Stomach (tissue), 9 donors: Measurements from ENCODE around the gene RSL1D1. TPM values are rescaled to one million over a fixed set of nuclear protein-coding genes. Genes with fewer than 3 reads are reported as not detected.

Source experiments
- DNase-seq, 2 donors: peaks; one replicate each; pipeline versions ENCODE4 v3.0.0 to v3.0.0-alpha.2; 2013 to 2019
- H3K27ac ChIP-seq, 5 donors: fragments of 200-600 bp in 4 of 5; sonication (generic) in 4 of 5; one replicate each; pipeline ENCODE4 v1.5.1; 2013 to 2019; ENCODE audit warnings: mild to moderate bottlenecking in 1 of 5, moderate library complexity in 1 of 5
- H3K27me3 ChIP-seq, 3 donors: fragments of 200-600 bp; sonication (generic); one replicate each; pipeline ENCODE4 v1.5.1; 2017 to 2019; ENCODE audit warnings: mixed run types in 1 of 3
- H3K36me3 ChIP-seq, 4 donors: fragments of 200-600 bp; sonication (generic); 1 replicate in 3 of 4; 2 replicates in 1 of 4; pipeline ENCODE4 v1.5.1; 2016 to 2019
- H3K4me1 ChIP-seq, 4 donors: fragments of 200-600 bp; sonication (generic); one replicate each; pipeline ENCODE4 v1.5.1; 2016 to 2019
- H3K4me3 ChIP-seq, 4 donors: fragments of 200-600 bp; sonication (generic) in 3 of 4; one replicate each; pipeline ENCODE4 v1.5.1; 2016 to 2019; ENCODE audit warnings: mild to moderate bottlenecking in 1 of 4
- H3K9me3 ChIP-seq, 4 donors: fragments of 200-600 bp; sonication (generic); one replicate each; pipeline ENCODE4 v1.5.1; 2016 to 2019
- CTCF ChIP-seq, 7 experiments: fragments of 450-650 bp in 4 of 7; fragments of 200-600 bp in 3 of 7; sonication (generic) in 3 of 7; IDR thresholded peaks; one replicate each; pipeline ENCODE4 v1.5.1; 2016 to 2019; ENCODE audit warnings: antibody characterized with exemption in 7 of 7, control low read depth in 2 of 7, mild to moderate bottlenecking in 1 of 7
- EP300 ChIP-seq: sonication (generic); formaldehyde crosslinking; IDR thresholded peaks from one replicate; pipeline ENCODE4 v1.6.1; 2017; ENCODE audit warnings: antibody characterized with exemption
- POLR2A ChIP-seq, 4 donors: fragments of 450-650 bp; IDR thresholded peaks; one replicate each; pipeline ENCODE4 v1.6.1; 2016; ENCODE audit warnings: antibody characterized with exemption in 4 of 4, control low read depth in 2 of 4, mild to moderate bottlenecking in 1 of 4, moderate library complexity in 1 of 4
- POLR2AphosphoS5 ChIP-seq, 3 donors: sonication (generic); formaldehyde crosslinking; IDR thresholded peaks; one replicate each; pipeline ENCODE4 v1.6.1; 2016; ENCODE audit warnings: antibody characterized with exemption in 3 of 3
- WGBS, 5 donors: extraction: QIAGEN DNeasy Blood & Tissue Kit in 3 of 5; methylation state at CpG; one replicate each; pipeline versions ENCODE4 v1.1.5 to v1.1.7; 2013 to 2018; 5-methylcytosine and 5-hydroxymethylcytosine counted together
- intact Hi-C: fragments of 100-400 bp; cut with DNase I; formaldehyde crosslinking; loops from one replicate; pipeline ENCODE4 v1.15.1; 2023; ENCODE audit warnings: low total_unique reads
- polyA plus RNA-seq, 3 donors: library from polyadenylated mRNA; stranded (reverse); fragments of 200-250 nt; gene quantifications; one replicate each; pipeline ENCODE4 v1.2.3, GENCODE V29; 2013
- total RNA-seq, 5 donors: library from RNA; depleted of rRNA; stranded (reverse); fragments of >200 nt; gene quantifications; one replicate each; pipeline versions ENCODE4 v1.1.0 to v1.2.3, GENCODE V29; 2014 to 2016
- donor health status: healthy with polysubstance abuse.
- donor health status: Bipolar disorder and iron deficiency.
- donor health status: healthy.

RSL1D1 gene
- total and polyA plus RNA-seq, 8 donors, result 21.1 to 255 (median 86.5) TPM

- H3K27ac ChIP-seq, result no peak overlapping the region
- H3K4me3 ChIP-seq, result no peak overlapping the region
- DNase-seq, result no peak
- 87 to 100% (median 95%) methylated on average over 2 of the region's 2 CpGs for WGBS, 5 donors
- H3K36me3 ChIP-seq, result peaks cover 32 to 87% (median 82%) of the 10 kb centered on the region in 4 donors
- H3K4me1 ChIP-seq, result peaks cover 0 to 28% (median 13%) of the 10 kb centered on the region in 4 donors
- TF ChIP-seq POLR2AphosphoS5 (IDR thresholded peaks at IDR 0.05) (no peak), EP300 (no peak), POLR2A (IDR thresholded peaks at IDR 0.05) (no peak), CTCF (IDR thresholded peaks at IDR 0.05) (no peak)
- H3K27me3 ChIP-seq, result no peaks in the 10 kb centered on the region
- intact Hi-C loops, result no loop called here
- H3K9me3 ChIP-seq, result no peaks in the 10 kb centered on the region
Measured at GRCh38 chr16:11893571-11893970, 42.2 kb upstream of the RSL1D1 start.

- peaks cover 38 to 95% (median 90%) of the 10 kb centered on the region in 4 donors for H3K36me3 ChIP-seq
- H3K4me1 ChIP-seq, result peaks cover 0 to 22% (median 10%) of the 10 kb centered on the region in 4 donors
- TF ChIP-seq EP300, result no peak
- DNase-seq, result no peak
- H3K27me3 ChIP-seq, result no peaks in the 10 kb centered on the region
- intact Hi-C loops, result no loop called here
- H3K4me3 ChIP-seq, result no peak overlapping the region
- H3K9me3 ChIP-seq, result no peaks in the 10 kb centered on the region
- 72 to 94% (median 78%) methylated on average over 4 of the region's 4 CpGs for WGBS, 5 donors
- H3K27ac ChIP-seq, result no peak overlapping the region
Measured at GRCh38 chr16:11892761-11893160, 41.4 kb upstream of the RSL1D1 start.

- 82 to 90% (median 89%) methylated on average over 5 of the region's 5 CpGs for WGBS, 5 donors
- H3K36me3 ChIP-seq, result peaks cover 51 to 100% (median 98%) of the 10 kb centered on the region in 4 donors
- H3K4me3 ChIP-seq, result no peak overlapping the region
- H3K4me1 ChIP-seq, result no peaks in the 10 kb centered on the region
- no peak for DNase-seq
- no peaks in the 10 kb centered on the region for H3K27me3 ChIP-seq
- no peaks in the 10 kb centered on the region for H3K9me3 ChIP-seq
- intact Hi-C loops, result no loop called here
- no peak overlapping the region for H3K27ac ChIP-seq
- no peak for TF ChIP-seq CTCF (IDR thresholded peaks at IDR 0.05)
- TF ChIP-seq POLR2A (IDR thresholded peaks at IDR 0.05), result no peak
- TF ChIP-seq POLR2AphosphoS5 (IDR thresholded peaks at IDR 0.05), result no peak
- TF ChIP-seq EP300, result no peak
Measured at GRCh38 chr16:11890231-11890965, 39.1 kb upstream of the RSL1D1 start.

GRCh38 chr16:11886881-11887280, 35.5 kb upstream of the RSL1D1 start:
- WGBS, 5 donors, result 82 to 91% (median 87%) methylated on average over 6 of the region's 6 CpGs
- intact Hi-C loops, result no loop called here

More at GRCh38 chr16:11886881-11887280, 35.5 kb upstream of the RSL1D1 start:
- Histone ChIP-seq H3K27me3 (no peaks in the 10 kb centered on the region), H3K4me3 (no peak overlapping the region), H3K27ac (no peak overlapping the region), H3K36me3 (peaks cover 55 to 100% (median 100%) of the 10 kb centered on the region in 4 donors), H3K4me1 (no peaks in the 10 kb centered on the region), H3K9me3 (no peaks in the 10 kb centered on the region)
- TF ChIP-seq EP300 (no peak), POLR2A (IDR thresholded peaks at IDR 0.05) (no peak), CTCF (IDR thresholded peaks at IDR 0.05) (no peak), POLR2AphosphoS5 (IDR thresholded peaks at IDR 0.05) (no peak)
- no peak for DNase-seq
